Mesendoderm (in vitro differentiated cells): ENCODE measurements around the gene BOD1. TPM values are rescaled to one million over a fixed set of nuclear protein-coding genes. Genes with fewer than 3 reads are reported as not detected.

Experiments used
- DNase-seq: peaks from one replicate; pipeline ENCODE4 v3.0.0; 2013
- H2AK5ac ChIP-seq: 2 replicates; pipeline ENCODE4 v1.6.1; 2013; ENCODE audit warnings: low read length, inconsistent platforms
- H2BK120ac ChIP-seq: 2 replicates; pipeline ENCODE4 v1.6.1; 2013; ENCODE audit warnings: low read depth, mild to moderate bottlenecking, low read length, moderate library complexity, mixed read lengths
- H2BK15ac ChIP-seq: replicated peaks from 2 replicates; pipeline ENCODE4 v1.6.1; 2013; ENCODE audit warnings: low read depth, mild to moderate bottlenecking, moderate library complexity
- H2BK5ac ChIP-seq: 2 replicates; pipeline ENCODE4 v1.6.1; 2013; ENCODE audit warnings: low read length, inconsistent platforms
- H3K18ac ChIP-seq: 2 replicates; pipeline ENCODE4 v1.6.1; 2013; ENCODE audit warnings: mild to moderate bottlenecking, low read length, mixed read lengths
- H3K23ac ChIP-seq: one replicate; pipeline ENCODE4 v1.6.1; 2013; ENCODE audit warnings: low read length
- H3K27ac ChIP-seq: 2 replicates; pipeline ENCODE4 v1.5.1; 2013; ENCODE audit warnings: low read depth, mild to moderate bottlenecking, inconsistent platforms, low read length, moderate library complexity
- H3K27me3 ChIP-seq: 2 replicates; pipeline ENCODE4 v1.6.1; 2013; ENCODE audit warnings: low read length, control low read depth, mild to moderate bottlenecking, inconsistent platforms; ENCODE audit not compliant: insufficient read depth, poor library complexity
- H3K36me3 ChIP-seq: 2 replicates; pipeline ENCODE4 v1.6.1; 2013; ENCODE audit warnings: low read length, inconsistent platforms; ENCODE audit not compliant: control insufficient read depth, insufficient read depth
- H3K4ac ChIP-seq: one replicate; pipeline ENCODE4 v1.6.1; 2013; ENCODE audit warnings: low read depth, mild to moderate bottlenecking, low read length, moderate library complexity
- H3K4me1 ChIP-seq: 2 replicates; pipeline ENCODE4 v1.6.1; 2013; ENCODE audit warnings: low read depth, low read length, inconsistent platforms; ENCODE audit not compliant: control insufficient read depth
- H3K4me2 ChIP-seq: 2 replicates; pipeline ENCODE4 v1.6.1; 2013; ENCODE audit warnings: low read length
- H3K4me3 ChIP-seq: 2 replicates; pipeline ENCODE4 v1.5.1; 2013; ENCODE audit warnings: mild to moderate bottlenecking, low read length
- H3K56ac ChIP-seq: one replicate; pipeline ENCODE4 v1.6.1; 2013; ENCODE audit warnings: low read length
- H3K79me1 ChIP-seq: 2 replicates; pipeline ENCODE4 v1.6.1; 2013; ENCODE audit warnings: low read length, inconsistent platforms
- H3K79me2 ChIP-seq: 2 replicates; pipeline ENCODE4 v1.6.1; 2013; ENCODE audit warnings: mild to moderate bottlenecking, low read length; ENCODE audit not compliant: control insufficient read depth, insufficient read depth
- H3K9ac ChIP-seq: 2 replicates; pipeline ENCODE4 v1.6.1; 2013; ENCODE audit warnings: low read length, inconsistent platforms
- H4K5ac ChIP-seq: one replicate; pipeline ENCODE4 v1.6.1; 2013; ENCODE audit warnings: low read length
- H4K8ac ChIP-seq: one replicate; pipeline ENCODE4 v1.6.1; 2013; ENCODE audit warnings: low read depth, mild to moderate bottlenecking, control low read depth, low read length, moderate library complexity
- WGBS: extraction: QIAGEN DNeasy Blood & Tissue Kit; methylation state at CpG from one replicate; pipeline ENCODE4 v1.1.7; 2013; ENCODE audit warnings: low lambda C conversion rate, missing lambda C conversion rate; ENCODE audit not compliant: insufficient coverage; ENCODE audit errors: extremely low coverage; 5-methylcytosine and 5-hydroxymethylcytosine counted together
- polyA plus RNA-seq, 2 experiments: library from polyadenylated mRNA; stranded (reverse); fragments of 200-250 nt; gene quantifications; one replicate each; pipeline ENCODE4 v1.2.3, GENCODE V29; 2013

BOD1 gene
- polyA plus RNA-seq (2013, experiment 1 of 2) = 94.2 TPM
- 94.9 TPM for polyA plus RNA-seq (2013, experiment 2 of 2)

DNA sequence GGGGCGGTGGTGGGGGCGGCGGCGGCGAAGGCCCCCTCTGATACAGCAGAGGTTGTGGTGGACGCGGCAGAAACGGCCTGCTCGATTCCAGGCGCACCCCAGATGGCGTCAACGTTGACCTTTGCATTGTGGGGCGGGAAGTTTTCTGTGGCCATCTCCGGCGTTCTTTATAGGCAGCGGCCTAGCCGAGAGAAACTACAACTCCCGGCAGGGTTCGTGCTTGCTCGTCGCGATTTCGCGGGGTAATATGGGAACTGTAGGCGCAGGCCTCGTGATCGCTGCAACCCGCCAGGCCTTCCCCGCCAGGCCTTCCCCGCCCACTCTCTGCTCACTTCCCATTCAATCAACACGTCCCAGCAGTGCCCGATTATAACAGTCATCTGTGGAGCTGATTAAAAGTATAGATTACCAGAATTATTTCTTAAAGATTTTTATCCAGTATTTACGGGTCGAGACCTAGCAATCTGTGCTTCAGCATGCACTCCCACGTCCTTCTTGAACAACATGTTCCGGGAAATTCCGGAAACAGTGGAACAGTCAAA is at the start of gene BOD1:
BOD1 (minus strand) TSS at position 74 of the 542 bp plus-strand sequence. CDS start 214 bp downstream, outside the sequence.
- Histone ChIP-seq H3K9ac (peak within 1 kb of the TSS; percentile 73), H3K56ac (peak within 1 kb of the TSS; percentile 95), H2BK15ac (no peak within 1 kb of the TSS), H3K27me3 (no peaks in the 10 kb centered on the region), H2AK5ac (no peak within 1 kb of the TSS), H3K79me1 (peaks cover 8% of the 10 kb centered on the region), H3K36me3 (no peaks in the 10 kb centered on the region), H3K23ac (peak within 1 kb of the TSS; percentile 98), H3K27ac (peak within 1 kb of the TSS; percentile 42), H3K79me2 (peaks cover 44% of the 10 kb centered on the region), H3K18ac (peak within 1 kb of the TSS; percentile 33), H3K4me2 (peak within 1 kb of the TSS; percentile 60), H2BK120ac (no peak within 1 kb of the TSS), H3K4me1 (peaks cover 6% of the 10 kb centered on the region), H2BK5ac (no peak within 1 kb of the TSS), H3K4ac (peak within 1 kb of the TSS; percentile 65), H4K5ac (peak within 1 kb of the TSS; percentile 82), H4K8ac (peak within 1 kb of the TSS; percentile 7), H3K4me3 (peak within 1 kb of the TSS; percentile 77)
- no CpG with 5 or more reads among the region's 37 CpGs for WGBS
- peak; percentile 99 for DNase-seq

DNA sequence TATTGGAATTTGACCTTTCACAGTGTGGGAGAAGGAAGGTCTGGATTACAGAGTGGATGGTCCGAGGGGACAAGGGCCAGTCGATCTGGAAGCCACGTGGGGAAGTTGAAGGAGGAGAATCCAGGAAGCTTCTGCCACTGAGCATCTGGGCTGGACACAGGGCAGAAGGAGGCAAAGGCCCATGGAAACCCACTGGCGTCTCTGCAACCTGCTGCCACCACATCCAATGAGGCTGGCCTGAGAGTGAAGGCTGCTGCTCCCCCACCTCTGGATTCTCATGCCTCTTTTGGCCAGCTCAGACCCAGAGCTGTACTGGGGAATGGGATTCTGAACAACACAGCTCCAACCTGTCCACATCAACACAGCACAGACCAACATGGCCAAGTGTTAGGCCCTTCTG is 48.9 kb upstream of the BOD1 start:
- Histone ChIP-seq H3K79me1 (no peaks in the 10 kb centered on the region), H3K27me3 (no peaks in the 10 kb centered on the region), H3K9ac (no peak overlapping the region), H3K56ac (no peak overlapping the region), H3K4ac (no peak overlapping the region), H3K36me3 (no peaks in the 10 kb centered on the region), H2BK120ac (no peak overlapping the region), H3K23ac (no peak overlapping the region), H3K18ac (no peak overlapping the region), H4K8ac (no peak overlapping the region), H3K4me2 (no peak overlapping the region), H2BK5ac (no peak overlapping the region), H3K27ac (no peak overlapping the region), H2AK5ac (no peak overlapping the region), H2BK15ac (no peak overlapping the region), H3K4me3 (no peak overlapping the region), H3K4me1 (peaks cover 2% of the 10 kb centered on the region), H4K5ac (no peak overlapping the region), H3K79me2 (no peaks in the 10 kb centered on the region)
- no peak for DNase-seq
- whole genome bisulfite sequencing = no CpG with 5 or more reads among the region's 4 CpGs

DNA sequence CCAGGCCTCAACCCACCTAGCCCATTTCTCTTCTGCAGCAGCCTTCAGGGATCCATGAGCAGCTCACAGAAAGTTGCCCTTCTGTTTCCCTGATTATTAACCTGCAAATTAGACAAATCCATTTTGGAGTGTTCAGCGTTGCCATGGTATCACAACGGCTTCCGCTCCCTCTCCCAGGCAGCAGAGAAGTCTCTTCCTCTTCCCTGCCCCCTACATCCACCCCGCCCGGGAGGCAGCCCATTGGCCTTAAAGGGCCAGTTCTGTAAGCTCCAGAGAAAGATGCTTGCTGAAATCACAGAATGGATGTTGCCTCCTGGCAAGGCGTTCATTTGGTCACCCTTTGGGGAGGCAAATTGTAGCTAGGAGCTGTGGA is 47.7 kb upstream of the BOD1 start:
- Histone ChIP-seq H2BK5ac (no peak overlapping the region), H3K4me2 (no peak overlapping the region), H4K5ac (no peak overlapping the region), H3K79me2 (no peaks in the 10 kb centered on the region), H3K36me3 (no peaks in the 10 kb centered on the region), H2AK5ac (no peak overlapping the region), H3K27me3 (no peaks in the 10 kb centered on the region), H3K79me1 (no peaks in the 10 kb centered on the region), H3K18ac (no peak overlapping the region), H3K9ac (no peak overlapping the region), H3K4me3 (no peak overlapping the region), H4K8ac (no peak overlapping the region), H2BK120ac (no peak overlapping the region), H3K56ac (no peak overlapping the region), H3K23ac (no peak overlapping the region), H3K4ac (no peak overlapping the region), H2BK15ac (no peak overlapping the region), H3K27ac (no peak overlapping the region), H3K4me1 (no peaks in the 10 kb centered on the region)
- no CpG with 5 or more reads among the region's 6 CpGs for WGBS
- DNase-seq = no peak

DNA sequence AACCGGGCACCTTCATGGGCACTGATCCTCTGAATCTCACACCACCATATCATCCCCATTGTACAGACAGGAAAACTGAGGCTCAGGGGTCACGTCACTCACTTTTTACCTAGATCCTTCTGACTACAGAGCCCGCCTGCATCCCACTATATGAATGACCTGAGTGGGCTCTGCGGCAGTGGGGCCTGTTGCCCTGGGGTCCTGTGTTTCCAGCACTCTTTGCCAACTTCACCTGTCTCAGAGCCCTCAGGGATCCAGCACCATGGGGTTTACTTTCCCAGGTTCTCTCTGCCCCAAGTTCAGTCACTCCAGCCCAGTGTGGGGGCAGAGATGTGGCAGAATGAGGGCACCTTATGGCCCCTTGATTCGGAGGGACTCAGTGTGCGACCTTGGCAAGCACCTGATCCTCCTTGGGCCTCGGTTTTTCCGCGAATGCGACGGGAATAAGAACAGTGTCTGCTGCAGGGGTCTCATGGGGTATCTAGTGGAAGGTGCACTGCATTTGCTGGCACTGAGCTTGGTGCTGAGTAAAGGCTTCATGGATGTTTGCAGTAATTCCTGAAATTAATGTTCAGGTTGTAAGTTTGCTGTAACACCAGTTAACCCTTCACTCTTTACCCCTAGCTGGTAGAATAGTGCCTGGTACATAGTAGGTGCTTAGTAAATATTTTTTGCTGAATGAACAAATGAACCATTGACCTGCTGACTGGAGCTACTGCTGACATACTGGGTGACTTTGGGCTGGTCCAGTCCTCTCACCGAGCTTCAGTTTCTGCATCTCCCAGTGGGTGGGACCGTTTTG is 47.1 kb upstream of the BOD1 start:
- H3K36me3 ChIP-seq = no peaks in the 10 kb centered on the region
- H3K18ac ChIP-seq = no peak overlapping the region
- no peak overlapping the region for H3K27ac ChIP-seq
- H4K8ac ChIP-seq = no peak overlapping the region
- no peaks in the 10 kb centered on the region for H3K79me2 ChIP-seq
- no peak overlapping the region for H2BK15ac ChIP-seq
- WGBS = no CpG with 5 or more reads among the region's 13 CpGs
- no peaks in the 10 kb centered on the region for H3K79me1 ChIP-seq
- no peak overlapping the region for H4K5ac ChIP-seq
- no peak overlapping the region for H2AK5ac ChIP-seq
- H2BK120ac ChIP-seq = no peak overlapping the region
- no peak overlapping the region for H3K4me3 ChIP-seq
- H3K56ac ChIP-seq = no peak overlapping the region
- no peak overlapping the region for H3K4me2 ChIP-seq
- no peak overlapping the region for H3K4ac ChIP-seq
- H3K27me3 ChIP-seq = no peaks in the 10 kb centered on the region
- H3K23ac ChIP-seq = no peak overlapping the region
- no peak for DNase-seq
- no peaks in the 10 kb centered on the region for H3K4me1 ChIP-seq
- H2BK5ac ChIP-seq = no peak overlapping the region
- no peak overlapping the region for H3K9ac ChIP-seq

DNA sequence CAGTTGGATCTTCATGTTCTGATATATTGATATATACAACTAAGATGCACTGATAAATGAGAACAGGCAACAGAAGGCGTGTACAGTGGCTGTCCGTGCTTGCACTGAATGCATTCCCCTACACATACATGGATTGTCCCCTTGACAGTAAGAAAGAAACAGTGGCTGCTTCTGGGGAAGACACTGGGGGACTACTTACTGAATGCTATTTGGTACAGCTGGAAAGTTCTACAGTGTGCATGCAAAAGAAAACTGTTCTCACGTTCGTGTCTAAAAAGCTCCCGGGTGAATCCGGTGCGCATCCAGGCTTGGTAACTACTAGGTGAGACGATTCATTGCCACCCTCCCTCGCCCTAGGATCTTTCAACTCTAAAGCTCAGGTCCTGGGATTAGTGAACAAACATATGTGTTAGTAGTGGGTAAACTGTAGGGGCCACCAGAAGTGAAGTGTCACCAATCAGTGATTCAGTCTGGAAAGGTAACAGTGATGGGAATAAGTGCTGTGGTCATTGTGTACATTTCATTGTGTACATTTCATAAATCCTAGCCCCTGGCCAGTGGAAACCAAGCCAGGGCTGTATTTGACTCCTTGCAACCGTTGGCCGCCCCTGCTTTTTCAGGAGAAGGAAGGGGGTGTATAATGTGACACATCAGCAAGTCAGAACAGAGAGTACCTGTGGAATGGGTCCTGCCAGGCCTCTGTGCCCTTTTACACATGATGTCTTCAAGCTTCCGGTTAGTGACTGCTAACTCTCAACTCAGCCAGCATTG is 46.3 kb upstream of the BOD1 start:
- Histone ChIP-seq H3K56ac (no peak overlapping the region), H3K4ac (no peak overlapping the region), H3K18ac (no peak overlapping the region), H3K9ac (no peak overlapping the region), H3K23ac (no peak overlapping the region), H2AK5ac (no peak overlapping the region), H3K79me2 (no peaks in the 10 kb centered on the region), H3K27me3 (no peaks in the 10 kb centered on the region), H4K5ac (no peak overlapping the region), H3K36me3 (no peaks in the 10 kb centered on the region), H3K4me1 (no peaks in the 10 kb centered on the region), H4K8ac (no peak overlapping the region), H2BK15ac (no peak overlapping the region), H3K4me2 (no peak overlapping the region), H2BK5ac (no peak overlapping the region), H3K79me1 (no peaks in the 10 kb centered on the region), H2BK120ac (no peak overlapping the region), H3K27ac (no peak overlapping the region), H3K4me3 (no peak overlapping the region)
- WGBS = no CpG with 5 or more reads among the region's 12 CpGs
- no peak for DNase-seq
